HG03060 (cell line): ENCODE results near the gene KRT23.
"Not testable (repeated sequence)": the region's sequence is repeated elsewhere in the genome, so short reads cannot be mapped to it uniquely, and the experiment has no call there.

Experiments used
- ATAC-seq: cut with Tn5 transposase; IDR thresholded peaks from one replicate; pipeline ENCODE4 v1.9.1; 2021; ENCODE audit warnings: low read depth, moderate number of reproducible peaks; ENCODE audit not compliant: unreplicated experiment

KRT23 gene

DNA sequence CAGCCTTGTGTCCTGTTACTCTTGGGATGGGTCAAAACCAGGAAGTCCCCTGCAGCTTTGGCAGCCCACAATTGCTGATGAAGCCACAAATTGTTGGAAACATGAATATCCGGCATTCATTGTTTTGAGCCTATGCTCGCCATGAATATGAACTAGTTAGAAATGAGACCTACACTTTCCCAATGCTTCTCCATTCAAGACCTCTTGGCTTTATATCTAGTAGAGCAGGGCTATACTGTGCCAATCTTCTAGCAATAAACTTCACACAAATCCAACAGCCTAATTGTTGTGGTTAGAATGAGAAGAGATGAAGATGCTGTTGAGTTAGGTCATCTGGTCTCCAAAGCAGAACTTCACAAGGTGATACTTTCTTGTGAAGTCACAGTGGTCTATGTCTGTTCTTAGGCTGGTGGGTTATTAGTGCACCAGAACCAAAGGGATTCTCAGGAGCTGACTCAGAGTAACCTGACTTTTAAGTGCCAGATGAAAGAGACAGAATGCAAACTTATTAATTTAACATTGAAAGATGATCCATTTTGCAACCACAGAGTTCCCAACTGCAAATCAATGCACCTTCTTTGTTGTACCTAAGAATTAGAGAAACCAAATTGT, 13.7 kb upstream of the KRT23 start:
- ATAC-seq, result no peak

DNA sequence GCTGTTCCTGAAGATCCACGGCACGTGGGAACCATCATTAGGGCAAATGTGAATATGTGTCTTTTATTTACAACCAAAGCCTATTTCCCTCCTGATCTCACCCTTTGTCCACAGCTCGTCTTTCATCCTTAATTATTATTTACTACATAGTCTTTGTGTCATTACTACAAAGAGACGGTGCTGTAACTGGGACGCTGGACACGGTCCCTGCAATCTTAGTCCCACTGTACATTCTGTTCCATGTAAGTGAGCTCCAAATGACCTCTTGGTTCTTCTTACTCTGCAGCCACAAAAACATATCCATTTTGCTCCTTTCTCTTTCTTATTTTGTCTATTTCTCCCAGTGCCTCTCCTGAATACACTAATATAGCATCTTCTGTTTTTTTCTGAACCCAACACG, 12.7 kb upstream of the KRT23 start:
- no peak for ATAC-seq

- no peak for ATAC-seq
These were observed 12.0 kb upstream of the KRT23 start for GRCh38 chr17:40949418-40949817.

GRCh38 chr17:40947929-40948328, 10.5 kb upstream of the KRT23 start:
- no peak for ATAC-seq

- no peak for ATAC-seq
These were observed 8.0 kb upstream of the KRT23 start for GRCh38 chr17:40945414-40945813.

- no peak for ATAC-seq
These were observed 7.1 kb upstream of the KRT23 start for GRCh38 chr17:40944531-40944930.

GRCh38 chr17:40942553-40942952, 5.1 kb upstream of the KRT23 start:
- no peak for ATAC-seq

DNA sequence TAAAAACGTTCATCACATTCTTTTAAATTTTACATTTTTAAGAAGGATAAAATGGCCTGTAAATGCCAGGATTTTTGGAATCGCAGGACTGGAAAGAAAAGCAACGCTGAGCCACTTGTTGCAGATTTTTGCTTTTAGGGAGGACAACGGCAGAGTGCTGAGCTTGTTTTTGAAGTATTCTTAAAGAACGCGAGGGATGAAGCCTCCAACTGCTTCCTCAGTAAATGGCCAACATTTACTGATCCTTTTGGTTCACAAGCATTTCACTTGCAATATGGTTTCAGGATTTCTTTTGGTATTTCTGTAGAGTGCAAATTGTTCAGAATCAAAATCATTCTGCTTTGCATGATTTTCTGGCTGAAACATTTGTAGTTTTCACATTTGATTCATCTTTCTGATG, 2.8 kb upstream of the KRT23 start:
- no peak for ATAC-seq

DNA sequence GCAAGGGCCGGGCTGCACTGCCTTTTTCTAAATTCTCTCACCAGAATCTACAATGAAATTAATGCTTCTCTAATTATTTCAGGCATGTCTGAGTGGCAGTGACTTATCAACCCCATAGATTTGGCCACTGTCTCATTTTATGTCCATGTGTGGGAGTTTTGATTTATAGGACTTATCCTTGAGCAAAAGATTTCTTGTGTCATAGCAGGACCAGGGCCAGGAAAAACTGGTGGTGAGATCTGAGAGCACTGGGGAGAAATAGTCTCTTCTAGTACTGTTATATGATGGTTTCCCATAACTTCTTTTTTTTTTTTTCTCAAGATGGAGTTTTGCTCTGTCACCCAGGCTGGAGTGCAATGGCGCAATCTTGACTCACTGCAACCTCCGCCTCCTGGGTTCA, 1.5 kb upstream of the KRT23 start:
- no peak for ATAC-seq

DNA sequence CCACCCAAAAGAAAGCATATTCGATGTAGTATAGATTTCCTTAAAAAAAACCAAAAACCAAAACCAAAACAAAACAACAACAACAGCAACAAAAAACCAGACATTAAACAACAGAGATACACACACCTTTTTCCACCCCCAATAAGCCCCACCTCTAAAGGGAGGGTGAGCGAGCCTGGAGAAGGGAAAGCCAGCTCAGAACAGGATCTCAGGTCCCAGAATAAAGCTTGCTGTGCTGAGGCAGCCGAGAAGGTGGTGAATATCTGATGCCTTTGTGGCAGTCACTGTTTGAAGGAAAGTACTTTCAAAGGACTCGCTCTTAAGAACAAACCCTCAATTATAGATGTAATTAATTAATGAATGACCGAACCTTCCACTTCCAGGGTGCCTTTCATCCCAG, 470 bp downstream of the KRT23 start:
- ATAC-seq, result no peak

DNA sequence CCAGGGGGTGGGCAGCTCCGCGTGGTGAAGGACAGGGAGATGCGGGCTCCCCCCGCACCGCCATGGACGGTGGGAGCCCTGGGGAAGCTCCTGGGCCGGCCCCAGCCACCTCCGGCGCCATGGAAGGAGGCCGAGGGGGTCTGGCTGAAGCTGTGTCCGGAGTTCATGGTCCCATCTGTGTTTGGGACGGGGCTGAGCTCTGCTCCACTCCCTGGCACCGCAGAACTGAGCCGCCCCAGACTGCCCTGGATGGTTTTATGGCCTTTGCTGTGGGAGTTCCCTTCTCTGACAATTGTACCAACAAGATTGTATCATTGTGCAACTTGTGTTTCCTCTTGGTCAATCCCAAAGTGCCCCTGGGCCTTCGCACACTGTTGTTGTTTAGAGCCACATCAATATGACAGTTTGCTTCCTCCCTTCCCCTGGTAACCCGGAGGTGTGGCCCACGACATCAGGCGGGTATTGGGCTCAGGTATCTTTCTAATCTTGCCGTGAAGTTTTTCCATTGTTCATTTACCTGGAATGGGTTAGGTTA, 942 bp downstream of the KRT23 start:
- ATAC-seq, result no peak

GRCh38 chr17:40935624-40936023, 1.8 kb downstream of the KRT23 start:
- ATAC-seq, result no peak

GRCh38 chr17:40932608-40933007, 4.8 kb downstream of the KRT23 start:
- no peak for ATAC-seq

GRCh38 chr17:40931311-40931710, 6.1 kb downstream of the KRT23 start:
- no peak for ATAC-seq

- no peak for ATAC-seq
These were observed 11.1 kb downstream of the KRT23 start for GRCh38 chr17:40926341-40926740.

DNA sequence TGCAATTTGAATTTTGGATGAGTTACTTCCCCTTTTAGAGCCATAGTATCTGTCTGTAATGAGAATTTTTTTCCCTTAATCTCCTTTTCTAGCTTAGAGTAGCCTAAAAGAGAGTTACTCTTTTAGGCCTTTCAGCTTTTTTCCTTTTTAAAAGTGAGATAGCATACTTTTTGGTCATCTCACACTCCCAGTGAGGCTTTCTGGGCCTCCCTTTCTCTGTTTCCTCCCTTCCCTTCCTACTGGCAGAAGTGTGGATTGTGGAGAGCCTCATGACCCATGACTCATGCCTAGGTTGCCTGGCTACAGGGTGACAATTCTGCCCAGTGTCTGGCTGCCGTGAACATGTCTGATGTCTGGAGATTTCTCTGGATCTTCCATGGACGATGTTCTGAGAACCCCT, 15.2 kb downstream of the KRT23 start:
- no peak for ATAC-seq

GRCh38 chr17:40921026-40921425, 16.4 kb downstream of the KRT23 start:
- no peak for ATAC-seq

DNA sequence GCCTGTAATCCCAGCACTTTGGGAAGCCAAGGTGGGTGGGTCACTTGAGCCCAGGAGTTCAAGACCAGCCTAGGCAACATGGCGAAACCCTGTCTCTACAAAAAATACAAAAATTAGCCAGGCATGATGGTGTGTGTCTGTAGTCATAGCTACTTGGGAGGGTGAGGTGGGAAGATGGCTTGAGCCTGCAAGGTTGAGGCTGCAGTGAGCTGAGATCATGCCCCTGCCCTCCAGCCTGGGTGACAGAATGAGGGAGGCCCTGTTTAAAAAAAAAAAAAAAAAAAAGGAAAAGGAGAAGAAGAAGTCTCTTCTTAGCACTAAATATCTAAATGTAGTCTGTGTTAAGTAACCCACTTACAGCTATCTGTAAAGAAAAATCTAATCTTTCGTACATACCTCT, 20.3 kb downstream of the KRT23 start:
- not testable (repeated sequence) for ATAC-seq

GRCh38 chr17:40916366-40916765, 21.1 kb downstream of the KRT23 start:
- no peak for ATAC-seq

DNA sequence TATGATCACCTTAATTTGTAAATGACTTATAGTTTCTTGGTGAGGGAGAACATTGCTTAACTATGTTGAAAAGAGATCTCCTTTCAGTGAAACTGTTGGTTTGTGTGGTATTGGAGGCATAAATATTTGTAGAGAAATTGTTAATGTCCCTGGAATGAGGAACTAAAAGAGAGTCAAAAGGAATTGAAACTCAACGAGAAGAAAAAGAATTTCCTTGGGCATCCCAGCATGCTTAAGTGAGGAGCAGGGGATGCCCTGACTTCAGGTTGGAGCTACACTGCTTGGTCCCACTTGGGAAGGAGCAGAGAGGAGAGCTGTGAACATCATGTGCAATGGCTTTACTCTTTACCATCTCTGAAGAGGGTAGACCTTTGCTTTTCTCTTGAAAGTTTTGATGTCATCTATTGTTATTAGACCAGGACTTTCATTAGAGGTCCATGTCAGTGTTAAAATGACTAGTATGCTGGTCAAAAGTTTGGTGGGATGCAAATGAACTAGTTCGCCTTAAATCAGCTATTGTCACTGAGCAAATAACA, 21.7 kb downstream of the KRT23 start:
- ATAC-seq, result no peak

GRCh38 chr17:40915199-40915661, 22.2 kb downstream of the KRT23 start:
- ATAC-seq, result no peak

DNA sequence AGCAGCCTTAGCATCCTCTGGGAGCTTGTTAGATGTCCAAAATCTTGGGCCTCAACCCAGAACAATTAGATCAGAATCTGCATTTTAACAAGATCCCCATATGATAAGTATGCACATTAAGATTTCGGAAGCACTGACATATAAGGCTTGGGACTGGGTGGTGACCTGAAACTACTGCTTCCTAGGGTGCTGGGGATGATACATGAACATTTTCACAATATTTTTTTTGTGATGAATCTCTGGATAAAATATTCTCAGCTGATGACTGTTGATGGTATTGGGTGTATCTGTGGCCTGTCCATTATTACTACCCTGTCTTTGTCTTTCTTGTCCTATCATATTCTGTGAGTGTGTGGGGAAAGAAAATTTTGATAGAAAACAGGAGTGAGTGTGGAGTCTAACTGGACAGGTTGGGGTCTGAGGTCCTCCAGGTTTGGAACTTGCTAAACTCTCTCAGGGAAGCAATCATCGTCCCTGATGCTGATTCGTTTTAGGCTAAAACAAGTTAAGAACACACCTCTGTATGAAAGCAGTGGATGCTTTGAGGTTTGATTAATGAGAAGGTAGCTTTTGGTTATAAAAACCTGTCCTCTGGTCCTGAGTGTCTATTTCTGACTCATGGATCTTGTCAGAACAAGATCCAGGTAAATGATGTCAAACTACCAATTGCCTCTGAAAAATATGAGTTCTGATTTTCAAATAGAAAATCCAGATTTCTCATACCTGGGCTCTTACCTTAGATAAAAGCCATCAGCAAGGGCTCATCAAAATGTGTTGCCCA, 23.2 kb downstream of the KRT23 start:
- no peak for ATAC-seq
